Adrenal gland (tissue), 5 donors: ENCODE results near the gene FAU.

ENCODE experiments used
- POLR2A ChIP-seq, 2 donors: fragments of 450-650 bp; IDR thresholded peaks; one replicate each; pipeline ENCODE4 v1.6.1; 2017; ENCODE audit warnings: antibody characterized with exemption in 2 of 2, mild to moderate bottlenecking in 2 of 2, moderate library complexity in 1 of 2
- TF ChIP-seq, protein P1 (sequence below), 6 experiments: fragments of 450-650 bp in 4 of 6; fragments of 200-600 bp in 2 of 6; sonication (generic) in 1 of 6; IDR thresholded peaks; 1 replicate in 5 of 6; 2 replicates in 1 of 6; pipeline versions ENCODE4 v1.5.1 to v1.8.0; 2016 to 2021; ENCODE audit warnings: antibody characterized with exemption in 6 of 6, mild to moderate bottlenecking in 2 of 6, moderate library complexity in 1 of 6
- donor health status: DM: no; HTN: no; CAD: no.

DNA sequence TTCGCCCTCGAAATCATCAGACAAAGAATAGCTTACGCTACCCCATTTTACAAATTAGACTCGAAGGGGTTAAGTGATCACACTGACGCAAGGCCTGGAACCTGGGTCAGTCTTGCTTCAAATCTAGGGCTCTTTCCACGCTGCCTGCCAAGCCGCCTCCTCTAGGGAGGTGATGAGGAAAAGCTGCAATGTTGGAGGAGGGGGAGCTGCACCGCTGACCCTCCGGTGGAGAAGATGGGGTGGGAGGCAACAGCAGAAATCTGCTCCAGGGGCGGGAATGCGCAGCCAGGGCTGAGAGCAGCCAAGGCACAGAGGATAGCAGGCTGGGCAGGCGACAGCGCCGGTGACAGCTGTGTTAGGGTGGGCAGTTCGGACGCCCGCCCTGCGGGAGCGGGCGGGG lies 11.8 kb upstream of the FAU start:
- TF ChIP-seq POLR2A (IDR thresholded peaks at IDR 0.05) = no peak
- TF ChIP-seq, protein P1, sequence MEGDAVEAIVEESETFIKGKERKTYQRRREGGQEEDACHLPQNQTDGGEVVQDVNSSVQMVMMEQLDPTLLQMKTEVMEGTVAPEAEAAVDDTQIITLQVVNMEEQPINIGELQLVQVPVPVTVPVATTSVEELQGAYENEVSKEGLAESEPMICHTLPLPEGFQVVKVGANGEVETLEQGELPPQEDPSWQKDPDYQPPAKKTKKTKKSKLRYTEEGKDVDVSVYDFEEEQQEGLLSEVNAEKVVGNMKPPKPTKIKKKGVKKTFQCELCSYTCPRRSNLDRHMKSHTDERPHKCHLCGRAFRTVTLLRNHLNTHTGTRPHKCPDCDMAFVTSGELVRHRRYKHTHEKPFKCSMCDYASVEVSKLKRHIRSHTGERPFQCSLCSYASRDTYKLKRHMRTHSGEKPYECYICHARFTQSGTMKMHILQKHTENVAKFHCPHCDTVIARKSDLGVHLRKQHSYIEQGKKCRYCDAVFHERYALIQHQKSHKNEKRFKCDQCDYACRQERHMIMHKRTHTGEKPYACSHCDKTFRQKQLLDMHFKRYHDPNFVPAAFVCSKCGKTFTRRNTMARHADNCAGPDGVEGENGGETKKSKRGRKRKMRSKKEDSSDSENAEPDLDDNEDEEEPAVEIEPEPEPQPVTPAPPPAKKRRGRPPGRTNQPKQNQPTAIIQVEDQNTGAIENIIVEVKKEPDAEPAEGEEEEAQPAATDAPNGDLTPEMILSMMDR (IDR thresholded peaks at IDR 0.05) = no peak
